A549 (cell line): ENCODE results near the gene SEC24D.

ENCODE experiments used
- BHLHE40 ChIP-seq: IDR thresholded peaks from 2 replicates; pipeline ENCODE4 v1.6.1; 2012; ENCODE audit warnings: low read depth, low read length, inconsistent platforms
- TF ChIP-seq, protein P1 (sequence below): IDR thresholded peaks from 2 replicates; pipeline ENCODE4 v1.6.1; 2012
- TF ChIP-seq, protein P2 (sequence below): fragments of 200-600 bp; sonication (generic); IDR thresholded peaks from 2 replicates; pipeline ENCODE4 v1.6.1; 2016; ENCODE audit warnings: antibody characterized with exemption, mild to moderate bottlenecking, moderate library complexity

DNA sequence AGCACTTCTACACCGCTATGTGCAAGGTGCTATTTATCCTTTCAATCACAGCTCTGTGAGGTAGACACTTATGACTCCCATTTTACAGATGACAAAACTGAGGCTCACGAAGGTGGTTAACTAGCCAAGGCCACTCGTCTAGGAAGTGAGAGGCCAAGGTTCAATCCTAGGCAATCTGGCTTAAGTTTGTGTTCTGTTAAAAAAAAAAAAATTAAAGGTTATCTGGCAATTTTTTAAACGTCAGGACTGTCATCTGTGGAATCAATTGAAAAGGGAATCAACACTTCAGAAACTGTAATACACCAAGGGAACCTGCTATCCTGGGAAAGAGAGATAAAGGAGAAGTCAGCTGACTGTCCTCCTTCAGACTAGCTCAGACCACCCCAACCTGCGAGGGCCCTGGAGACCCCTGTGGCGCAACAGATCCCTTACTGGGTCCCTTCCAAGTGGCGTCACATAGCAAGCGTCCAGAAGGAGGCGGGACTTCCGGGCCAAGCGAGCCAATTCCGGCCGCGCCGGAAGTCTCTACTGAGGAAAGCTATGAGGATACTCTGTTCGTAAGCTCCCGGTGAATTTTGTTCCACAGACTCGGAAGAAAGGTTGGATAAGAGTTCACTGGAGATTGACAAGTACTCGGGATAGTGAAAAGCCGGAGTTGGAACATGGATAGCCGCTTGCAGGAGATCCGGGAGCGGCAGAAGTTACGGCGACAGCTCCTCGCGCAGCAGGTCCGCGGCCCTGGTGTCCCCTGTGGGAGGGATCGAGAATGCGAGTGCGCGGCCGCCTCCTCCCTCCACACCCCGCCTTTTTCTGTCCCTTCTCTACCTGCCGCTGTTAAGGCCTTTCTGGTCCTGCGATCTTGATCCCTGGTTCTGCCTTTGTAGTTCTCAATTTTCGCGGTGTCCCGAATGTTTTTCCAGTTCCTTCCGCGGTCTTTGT, 150.8 kb downstream of the SEC24D start, which contains the start of gene METTL14:
- TF ChIP-seq, protein P1, sequence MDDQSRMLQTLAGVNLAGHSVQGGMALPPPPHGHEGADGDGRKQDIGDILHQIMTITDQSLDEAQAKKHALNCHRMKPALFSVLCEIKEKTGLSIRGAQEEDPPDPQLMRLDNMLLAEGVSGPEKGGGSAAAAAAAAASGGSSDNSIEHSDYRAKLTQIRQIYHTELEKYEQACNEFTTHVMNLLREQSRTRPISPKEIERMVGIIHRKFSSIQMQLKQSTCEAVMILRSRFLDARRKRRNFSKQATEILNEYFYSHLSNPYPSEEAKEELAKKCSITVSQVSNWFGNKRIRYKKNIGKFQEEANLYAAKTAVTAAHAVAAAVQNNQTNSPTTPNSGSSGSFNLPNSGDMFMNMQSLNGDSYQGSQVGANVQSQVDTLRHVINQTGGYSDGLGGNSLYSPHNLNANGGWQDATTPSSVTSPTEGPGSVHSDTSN: no peak
- TF ChIP-seq, protein P2, sequence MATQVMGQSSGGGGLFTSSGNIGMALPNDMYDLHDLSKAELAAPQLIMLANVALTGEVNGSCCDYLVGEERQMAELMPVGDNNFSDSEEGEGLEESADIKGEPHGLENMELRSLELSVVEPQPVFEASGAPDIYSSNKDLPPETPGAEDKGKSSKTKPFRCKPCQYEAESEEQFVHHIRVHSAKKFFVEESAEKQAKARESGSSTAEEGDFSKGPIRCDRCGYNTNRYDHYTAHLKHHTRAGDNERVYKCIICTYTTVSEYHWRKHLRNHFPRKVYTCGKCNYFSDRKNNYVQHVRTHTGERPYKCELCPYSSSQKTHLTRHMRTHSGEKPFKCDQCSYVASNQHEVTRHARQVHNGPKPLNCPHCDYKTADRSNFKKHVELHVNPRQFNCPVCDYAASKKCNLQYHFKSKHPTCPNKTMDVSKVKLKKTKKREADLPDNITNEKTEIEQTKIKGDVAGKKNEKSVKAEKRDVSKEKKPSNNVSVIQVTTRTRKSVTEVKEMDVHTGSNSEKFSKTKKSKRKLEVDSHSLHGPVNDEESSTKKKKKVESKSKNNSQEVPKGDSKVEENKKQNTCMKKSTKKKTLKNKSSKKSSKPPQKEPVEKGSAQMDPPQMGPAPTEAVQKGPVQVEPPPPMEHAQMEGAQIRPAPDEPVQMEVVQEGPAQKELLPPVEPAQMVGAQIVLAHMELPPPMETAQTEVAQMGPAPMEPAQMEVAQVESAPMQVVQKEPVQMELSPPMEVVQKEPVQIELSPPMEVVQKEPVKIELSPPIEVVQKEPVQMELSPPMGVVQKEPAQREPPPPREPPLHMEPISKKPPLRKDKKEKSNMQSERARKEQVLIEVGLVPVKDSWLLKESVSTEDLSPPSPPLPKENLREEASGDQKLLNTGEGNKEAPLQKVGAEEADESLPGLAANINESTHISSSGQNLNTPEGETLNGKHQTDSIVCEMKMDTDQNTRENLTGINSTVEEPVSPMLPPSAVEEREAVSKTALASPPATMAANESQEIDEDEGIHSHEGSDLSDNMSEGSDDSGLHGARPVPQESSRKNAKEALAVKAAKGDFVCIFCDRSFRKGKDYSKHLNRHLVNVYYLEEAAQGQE: no peak
- TF ChIP-seq BHLHE40: no peak
